Raji (cell line): ENCODE results near the gene ABLIM2.

Source experiments
- POLR2A ChIP-seq: IDR thresholded peaks from 2 replicates; pipeline ENCODE4 v1.6.1; 2011; ENCODE audit warnings: low read depth, low read length, control low read depth; ENCODE audit not compliant: insufficient read depth

ABLIM2 gene

DNA sequence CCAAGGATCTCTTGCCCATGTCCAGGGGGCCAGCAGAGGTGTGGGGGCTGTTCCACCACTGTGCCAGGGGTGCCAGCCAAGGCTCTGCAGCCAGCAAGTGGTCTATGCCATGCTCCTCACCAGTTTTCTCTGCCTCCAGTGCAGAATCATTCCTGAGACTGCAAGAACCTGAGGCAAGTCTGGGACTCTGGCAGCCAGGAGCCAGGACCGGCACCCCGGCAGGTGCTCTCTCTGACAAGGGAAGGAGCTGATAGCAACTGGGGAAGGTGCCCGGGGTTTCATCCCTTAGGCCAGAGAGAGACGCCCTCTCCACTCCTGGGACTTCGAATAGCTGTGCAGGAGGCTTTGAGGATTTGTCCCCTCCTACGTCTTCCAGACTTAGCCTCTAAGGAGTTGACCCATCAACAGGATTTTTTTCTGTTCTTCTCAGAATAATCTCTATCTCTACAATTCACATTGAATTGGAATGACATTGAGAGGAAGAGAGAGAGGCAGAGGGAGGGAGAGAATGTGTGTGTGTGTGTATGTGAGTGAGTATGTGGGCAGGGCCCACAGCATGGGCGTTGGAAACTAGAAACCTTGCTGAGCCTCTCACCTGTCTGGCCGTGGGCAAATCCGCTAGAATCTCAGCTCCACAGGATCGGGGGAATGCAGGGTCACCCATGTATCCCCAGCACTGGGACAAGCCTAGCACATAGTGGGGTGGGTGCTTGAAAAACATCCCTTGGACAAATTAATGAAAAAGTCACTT is 144.5 kb downstream of the ABLIM2 start:
- no peak for TF ChIP-seq POLR2A

DNA sequence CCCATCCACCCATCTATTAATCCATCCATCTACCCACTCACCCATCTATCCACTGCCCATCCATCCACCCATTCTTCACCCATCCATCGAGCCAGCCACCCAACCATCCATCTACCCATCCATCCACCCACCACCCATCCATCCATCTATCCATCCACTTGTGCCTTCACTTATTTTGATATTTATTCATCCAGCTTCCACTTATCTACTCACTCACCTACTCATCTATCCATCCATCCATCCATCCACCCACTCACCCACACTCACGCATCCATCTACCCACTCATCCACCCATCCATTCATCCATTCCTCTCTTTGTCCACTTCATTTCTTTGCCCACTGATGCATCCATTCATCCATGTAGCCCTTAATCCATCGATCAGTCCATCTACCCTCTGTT is 146.1 kb downstream of the ABLIM2 start:
- no peak for TF ChIP-seq POLR2A

DNA sequence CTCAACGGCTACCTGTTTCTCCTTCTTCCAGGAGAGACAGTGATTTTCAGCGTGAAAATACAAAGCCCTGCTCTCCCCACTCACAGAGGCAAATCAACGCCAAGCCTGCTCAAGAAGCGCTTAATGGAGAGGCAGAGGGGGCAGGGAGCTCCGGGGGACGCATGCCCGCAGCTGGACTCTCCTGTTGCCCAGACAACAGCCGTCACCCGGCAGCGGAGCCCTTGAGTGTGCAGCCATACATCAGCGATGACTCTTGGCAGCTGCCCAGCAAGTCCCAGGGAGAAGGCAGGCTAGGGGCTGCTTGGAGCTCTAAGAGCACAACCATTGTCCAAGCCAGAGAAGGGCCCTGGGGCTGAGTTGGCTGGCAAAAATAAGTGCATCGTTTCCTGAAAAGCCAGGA is 148.0 kb downstream of the ABLIM2 start:
- TF ChIP-seq POLR2A, result no peak

DNA sequence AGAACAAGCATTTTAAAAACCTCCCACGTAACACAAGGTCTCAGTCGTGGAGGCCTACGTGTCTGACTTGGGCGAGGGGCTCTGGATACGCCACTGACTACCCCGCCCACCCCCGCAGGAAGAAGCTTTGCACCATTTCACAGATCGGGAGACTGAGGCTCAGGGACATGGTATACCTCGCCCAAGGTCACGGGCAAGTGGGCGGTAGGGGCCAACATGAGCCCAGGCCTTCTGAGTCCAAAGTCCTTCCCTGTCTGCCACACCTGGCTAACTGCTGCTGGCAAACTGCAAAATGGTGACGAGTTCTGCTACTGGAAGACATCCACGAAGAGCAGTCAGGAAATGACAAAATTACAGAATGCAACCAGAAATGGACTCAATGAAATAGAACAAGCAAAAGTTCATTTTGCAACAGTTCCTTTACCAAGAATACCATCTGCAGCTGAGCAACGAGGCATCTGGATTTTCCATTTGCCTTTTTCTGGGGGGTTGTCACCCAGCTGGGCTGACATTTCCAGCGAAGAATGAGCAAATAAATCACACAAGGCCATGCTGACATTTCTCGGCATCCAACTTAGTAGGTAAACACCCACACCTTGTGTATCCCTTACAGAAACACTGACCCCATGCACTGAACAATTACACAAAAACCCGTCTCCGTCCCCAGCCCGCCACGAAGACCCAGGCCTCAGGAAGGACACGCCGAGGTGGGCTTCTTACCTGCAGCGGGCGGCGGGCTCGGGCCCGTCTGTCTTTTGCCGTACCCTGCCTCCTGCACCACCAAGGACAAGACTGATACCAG is 148.7 kb downstream of the ABLIM2 start:
- TF ChIP-seq POLR2A, result no peak

DNA sequence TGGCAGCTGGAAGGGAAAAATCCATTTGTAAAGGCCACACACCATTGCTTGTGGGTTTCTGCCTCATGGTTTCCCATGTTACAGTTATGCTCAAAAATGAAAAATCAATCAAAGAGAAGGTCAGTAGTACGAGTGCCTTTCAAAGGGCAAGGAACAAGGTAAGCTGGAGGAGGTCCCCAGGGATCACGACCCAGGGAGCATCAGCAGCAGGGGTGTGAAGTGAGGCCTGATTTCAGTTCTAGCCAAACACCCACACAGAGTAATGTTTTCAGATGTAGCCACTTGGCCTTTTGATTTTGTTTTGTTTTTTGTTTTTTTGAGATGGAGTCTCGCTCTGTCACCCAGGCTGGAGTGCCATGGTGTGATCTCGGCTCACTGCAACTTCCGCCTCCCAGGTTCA is 149.5 kb downstream of the ABLIM2 start:
- TF ChIP-seq POLR2A, result no peak

DNA sequence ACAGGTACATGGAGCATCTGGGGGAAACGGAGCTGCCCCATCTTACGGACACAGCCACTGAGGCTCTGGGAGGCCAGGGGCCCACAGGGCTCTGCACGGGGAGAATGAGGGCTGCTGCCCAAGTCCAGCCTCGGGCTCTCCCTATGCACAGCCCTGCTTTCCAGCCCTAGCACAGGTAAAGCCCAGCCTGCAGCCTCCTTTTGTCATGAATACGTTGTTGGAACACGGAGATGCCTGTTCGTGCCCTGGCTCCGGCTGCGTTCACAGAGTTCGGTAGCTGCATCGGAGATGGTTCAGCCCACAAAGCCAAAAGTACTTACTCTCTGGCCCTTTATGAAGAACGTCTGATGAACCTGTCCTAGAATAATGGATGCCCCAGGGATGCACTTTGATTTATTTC is 150.2 kb downstream of the ABLIM2 start:
- TF ChIP-seq POLR2A, result no peak

DNA sequence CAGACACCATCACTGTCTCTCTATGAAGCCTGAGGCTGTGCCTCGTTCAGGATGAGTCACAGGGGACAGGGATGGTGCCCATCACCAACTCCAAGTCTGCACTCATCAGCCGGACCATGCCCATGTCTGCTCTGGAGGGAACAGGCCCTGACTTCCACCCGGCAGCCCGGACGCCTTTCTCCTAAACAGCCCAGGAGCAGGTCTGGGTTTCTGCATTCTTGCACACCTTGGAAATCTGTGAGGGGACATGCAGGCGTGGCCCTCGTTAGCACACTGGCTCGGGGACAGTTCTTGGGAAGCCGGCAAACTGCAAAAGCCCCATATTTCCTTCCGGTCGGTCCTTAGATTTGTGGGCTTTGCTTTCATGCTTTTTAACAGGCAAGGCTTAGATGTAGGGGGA is 151.0 kb downstream of the ABLIM2 start:
- no peak for TF ChIP-seq POLR2A

DNA sequence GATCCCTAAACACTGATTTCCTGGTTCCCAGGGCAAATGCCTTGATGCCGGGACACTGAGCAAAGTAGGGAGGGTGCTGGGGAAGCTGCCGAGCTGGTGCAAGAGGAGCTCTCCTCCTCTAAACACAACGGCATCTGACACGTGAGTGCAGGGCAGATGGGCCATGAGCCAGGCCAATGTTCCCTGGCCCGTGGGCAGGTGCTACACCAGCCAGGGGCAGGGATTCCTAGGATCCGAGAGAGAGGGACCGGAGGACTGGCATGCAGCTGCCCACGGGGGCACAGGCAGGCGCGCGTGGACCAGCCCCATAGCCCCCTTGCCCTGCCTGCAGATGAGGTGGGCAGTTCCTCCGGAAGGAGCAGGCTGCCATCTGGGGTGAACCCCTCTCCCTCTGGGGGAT is 152.1 kb downstream of the ABLIM2 start:
- TF ChIP-seq POLR2A, result no peak

DNA sequence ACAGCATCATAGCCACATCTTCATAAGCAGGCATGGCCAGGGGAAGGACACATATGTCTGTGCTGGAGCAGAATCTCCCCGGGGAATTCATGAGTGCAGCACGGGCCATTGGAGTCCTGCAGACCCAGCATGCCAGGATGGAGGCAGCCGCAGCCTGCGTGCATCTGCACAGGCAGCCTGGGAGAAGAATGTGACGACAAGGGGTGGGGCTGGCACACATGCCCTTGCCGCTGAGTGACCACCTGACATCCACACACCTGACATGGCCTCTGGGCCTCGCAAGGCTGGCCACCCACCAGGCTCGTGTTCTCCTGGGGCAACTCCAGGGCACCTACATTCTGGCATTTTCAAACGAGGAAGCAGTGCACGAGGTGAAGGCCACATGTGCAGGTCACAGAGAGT is 152.8 kb downstream of the ABLIM2 start:
- no peak for TF ChIP-seq POLR2A

DNA sequence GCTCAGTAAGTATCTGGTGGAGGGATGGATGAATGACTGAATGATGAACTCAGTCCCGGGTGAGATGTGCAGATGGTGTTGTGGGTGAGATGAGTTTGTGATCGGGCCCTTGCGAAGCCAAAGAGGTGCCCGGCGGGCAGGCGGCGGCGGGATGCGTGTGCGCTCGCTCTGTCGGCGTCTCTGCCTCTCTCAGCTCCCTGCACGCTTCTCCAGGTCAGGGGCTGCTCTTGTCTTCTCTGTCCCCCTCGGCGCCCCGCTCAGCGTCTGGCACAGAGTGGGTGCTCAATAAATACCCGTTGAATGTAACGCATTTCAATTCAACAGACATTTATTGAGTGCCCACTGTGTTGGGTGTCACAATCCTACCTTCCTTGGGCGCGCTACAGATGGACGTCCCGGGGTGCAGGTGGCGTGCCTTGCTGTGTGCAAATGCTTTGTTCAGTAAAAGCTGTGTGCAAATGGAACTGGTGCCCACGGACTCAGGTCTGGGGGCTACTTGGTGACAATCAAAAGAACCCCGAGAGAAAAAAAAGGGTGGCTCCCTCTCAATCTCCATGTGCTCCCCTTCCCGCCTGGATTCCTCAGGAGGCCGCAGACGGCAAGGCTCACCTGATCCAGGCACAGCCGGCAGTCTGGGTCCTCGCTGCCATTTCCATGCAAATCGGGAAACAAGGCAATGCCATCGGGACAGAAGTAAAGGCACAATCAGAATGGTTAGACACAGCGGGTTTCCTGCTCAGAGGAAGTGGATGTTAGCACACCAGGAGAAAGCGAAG is 153.4 kb downstream of the ABLIM2 start:
- TF ChIP-seq POLR2A, result no peak

DNA sequence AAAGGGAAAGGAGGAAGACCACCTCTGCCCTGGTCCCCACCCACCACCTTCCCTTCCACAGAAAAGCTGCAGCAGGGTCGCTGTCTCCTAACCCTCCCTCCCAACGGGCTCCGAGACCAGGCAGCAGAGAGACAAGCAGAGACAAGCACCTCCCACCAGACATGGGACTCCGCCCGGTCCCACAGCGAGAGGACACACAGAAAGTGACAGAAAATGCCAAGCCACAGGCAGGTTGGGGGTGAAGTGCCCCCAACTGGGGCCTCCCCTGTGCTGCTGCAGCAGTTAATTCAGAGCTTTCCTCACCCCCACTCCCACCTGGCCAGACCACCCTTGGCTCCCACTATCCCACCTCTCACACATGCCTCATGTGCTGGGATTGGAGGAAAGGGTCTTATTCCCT is 154.5 kb downstream of the ABLIM2 start:
- no peak for TF ChIP-seq POLR2A

DNA sequence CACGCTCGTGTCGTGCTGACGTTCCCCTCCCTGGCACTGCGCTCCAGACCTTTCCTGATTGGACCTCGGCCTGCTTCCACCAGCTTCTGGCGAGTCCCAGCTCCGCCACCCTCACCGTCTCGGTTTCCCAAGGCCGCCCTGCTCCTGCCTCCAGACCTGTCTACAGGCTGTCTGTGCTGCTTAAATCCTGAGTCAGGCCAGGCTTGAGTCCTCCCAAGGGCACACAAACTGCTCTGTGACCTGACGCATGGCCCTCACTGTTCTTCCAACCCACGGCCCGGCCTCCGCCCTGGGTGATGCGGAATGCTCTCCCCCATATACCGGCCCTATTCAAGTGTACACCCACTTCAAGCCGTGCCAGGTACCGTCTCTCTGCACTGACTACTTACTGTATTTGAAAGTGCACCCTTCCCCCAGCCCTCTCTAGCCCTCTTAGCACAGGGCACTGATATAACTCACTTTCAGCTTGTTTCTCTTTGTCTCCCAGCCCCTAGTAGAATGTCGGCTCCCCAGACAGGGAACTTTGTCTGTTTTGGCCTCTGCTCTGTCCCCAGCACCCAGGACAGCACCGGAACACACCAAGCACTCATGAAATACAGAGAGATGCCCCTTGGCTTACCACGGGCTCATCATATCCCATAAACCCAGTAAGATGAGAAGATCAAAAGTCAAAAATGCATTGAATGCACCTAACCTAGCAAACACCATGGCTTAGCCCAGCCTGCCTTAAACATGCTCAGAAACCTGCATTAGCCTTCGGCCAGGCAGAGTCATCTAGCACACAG is 155.9 kb downstream of the ABLIM2 start:
- TF ChIP-seq POLR2A, result no peak

DNA sequence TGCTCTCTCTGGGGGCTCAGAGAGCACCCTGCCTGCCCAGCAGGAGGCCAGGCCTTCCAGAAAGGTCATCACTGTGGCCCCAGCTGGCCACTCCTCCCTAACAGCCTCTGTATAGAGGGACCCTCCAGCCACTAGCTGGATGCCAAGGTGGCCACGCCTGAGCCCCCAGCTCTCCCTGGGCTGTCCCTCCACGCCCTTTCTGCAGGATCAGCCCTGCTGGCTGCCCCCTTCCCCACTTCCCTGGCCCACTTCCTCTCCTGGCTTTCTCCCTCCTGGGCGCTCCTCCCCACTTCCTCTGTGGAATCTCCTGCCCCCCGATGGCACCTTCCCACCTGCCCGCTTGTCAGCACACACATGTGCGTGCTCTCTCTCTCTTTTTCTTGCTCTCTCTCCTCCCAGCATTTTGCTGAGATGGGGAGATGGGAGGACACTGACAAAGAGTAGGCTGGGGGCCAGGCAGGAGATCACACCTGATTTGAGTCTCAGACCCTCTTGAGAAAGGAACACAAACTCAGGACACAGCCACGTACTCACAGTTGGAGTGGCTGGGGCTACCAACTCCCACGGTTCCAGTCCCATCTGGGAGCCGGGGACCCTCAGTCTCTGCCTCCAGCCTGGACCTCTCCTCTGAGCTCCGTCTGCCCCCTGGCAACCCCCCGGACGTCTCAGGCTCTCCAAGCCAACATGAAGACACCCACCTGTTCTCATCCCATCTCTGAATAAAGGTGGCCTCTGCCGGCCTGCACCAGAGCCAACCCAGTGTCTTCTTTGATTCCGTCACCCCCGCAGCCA is 156.9 kb downstream of the ABLIM2 start:
- no peak for TF ChIP-seq POLR2A

DNA sequence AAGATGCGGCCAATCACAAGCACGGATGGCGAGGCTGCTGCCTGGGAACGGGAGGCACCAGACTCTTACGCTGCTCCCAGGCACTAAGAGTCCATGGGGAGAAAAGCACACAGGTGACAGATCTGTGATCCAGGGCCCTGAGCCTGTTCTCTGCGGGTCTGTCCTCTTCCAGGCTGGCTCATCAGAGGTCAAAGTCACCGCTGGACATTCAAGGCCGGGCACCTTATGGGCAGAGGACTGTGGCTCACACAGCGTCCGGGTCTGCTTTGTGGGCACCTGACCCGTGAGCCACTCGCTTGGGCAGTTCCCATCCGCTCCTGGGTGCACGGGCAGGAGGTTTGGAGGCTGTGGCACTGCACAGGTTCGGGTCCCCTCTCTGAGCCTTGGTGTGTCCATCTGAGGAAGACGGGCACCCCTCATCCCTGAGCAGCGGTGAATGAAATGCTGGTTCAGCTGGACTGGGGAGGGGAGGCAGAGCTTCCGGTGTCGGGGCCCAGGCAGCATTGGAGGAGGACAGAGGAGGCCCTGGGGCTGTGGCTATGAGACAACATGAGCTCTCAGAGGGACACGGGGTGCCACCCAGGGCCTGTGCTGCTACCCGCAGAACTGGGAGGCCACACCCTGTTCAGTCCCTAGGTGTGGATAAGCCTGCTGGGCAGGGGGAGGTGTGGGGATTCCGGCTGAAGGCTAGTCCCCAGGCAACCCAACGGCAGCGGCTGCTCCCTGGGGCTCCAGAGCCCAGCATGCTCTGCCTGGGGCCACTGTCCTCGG is 157.7 kb downstream of the ABLIM2 start:
- TF ChIP-seq POLR2A, result no peak

DNA sequence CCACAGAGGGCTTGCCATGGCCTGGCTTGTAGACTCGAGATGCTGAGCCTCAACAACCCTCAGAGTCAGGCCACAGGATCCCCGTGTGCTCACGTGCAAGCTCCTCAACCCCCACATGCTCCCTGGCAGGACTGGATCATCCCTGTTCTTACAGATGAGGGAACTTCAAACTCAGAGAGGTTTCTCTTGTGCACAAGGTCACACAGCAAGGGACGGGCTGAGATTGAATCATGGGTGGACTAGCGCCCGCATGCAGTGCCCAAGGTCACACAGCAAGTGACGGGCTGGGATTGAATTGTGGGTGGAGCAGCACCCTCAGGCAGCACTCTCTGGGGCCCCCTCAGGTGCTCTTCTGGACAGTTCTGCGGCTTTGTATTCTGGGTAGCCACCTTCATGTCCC is 158.4 kb downstream of the ABLIM2 start:
- TF ChIP-seq POLR2A, result no peak
